ENCODE results near the gene PI3. TPM values are rescaled to one million over a fixed set of nuclear protein-coding genes. Genes with fewer than 3 reads are reported as not detected.

The PI3 gene
- total RNA-seq, 2 experiments from 2014 or later = not detected

GRCh38 chr20:45218124-45218523 lies 43.4 kb downstream of the PI3 start:
- POLR2A ChIA-PET = no interaction called here
- peaks cover 34% of the 10 kb centered on the region for H3K27me3 Mint-ChIP-seq

DNA sequence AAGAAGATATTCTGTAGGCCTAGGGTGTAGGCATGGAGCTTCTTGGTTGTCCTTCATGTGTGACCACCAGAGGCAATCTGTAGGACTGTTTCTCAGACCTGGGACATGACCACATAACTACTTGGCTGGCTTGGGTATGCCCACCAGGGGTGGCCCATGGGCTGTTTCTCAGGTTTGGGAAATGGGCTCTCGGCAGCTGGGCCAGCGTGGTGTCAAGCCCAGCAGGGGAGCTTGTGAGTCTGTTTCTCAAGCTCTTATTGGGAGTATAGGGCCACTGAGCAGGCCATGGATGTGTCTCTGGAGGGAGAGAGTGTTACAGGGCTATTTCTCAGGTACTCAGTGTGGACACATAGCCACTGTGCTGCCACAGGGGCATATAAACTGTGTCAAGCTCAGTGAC lies 43.9 kb downstream of the PI3 start:
- DNase-seq (no peak), ATAC-seq (no peak)
- no peak for TF ChIP-seq CTCF (IDR thresholded peaks at IDR 0.05)
- Mint-ChIP-seq H3K4me3 (no peak overlapping the region), H3K36me3 (ENCODE audit: low read depth) (no peaks in the 10 kb centered on the region), H3K27ac (no peak overlapping the region), H3K27me3 (peaks cover 34% of the 10 kb centered on the region), H3K4me1 (ENCODE audit: low read depth) (no peaks in the 10 kb centered on the region), H3K9me3 (no peaks in the 10 kb centered on the region)
- intact Hi-C loops (cut with micrococcal nuclease) = no loop called here
- ChIA-PET POLR2A (no interaction called here), CTCF (interaction anchor here (0.7 to 1.9 kb wide), 3 partner anchors 11 to 75 kb away, joined by 3 to 6 read pairs (median 4); no protein-coding TSS in a partner anchor)

More at GRCh38 chr20:45218124-45218523, 43.4 kb downstream of the PI3 start:
- DNase-seq = no peak
- CTCF ChIA-PET = interaction anchor here (0.7 to 1.9 kb wide), 3 partner anchors 12 to 76 kb away, joined by 3 to 6 read pairs (median 4); no protein-coding TSS in a partner anchor
- no peak for ATAC-seq
- Mint-ChIP-seq H3K9me3 (no peaks in the 10 kb centered on the region), H3K4me1 (ENCODE audit: low read depth) (no peaks in the 10 kb centered on the region), H3K27ac (no peak overlapping the region), H3K4me3 (no peak overlapping the region), H3K36me3 (ENCODE audit: low read depth) (no peaks in the 10 kb centered on the region)
- intact Hi-C loops (cut with micrococcal nuclease) = no loop called here
- no peak for TF ChIP-seq CTCF (IDR thresholded peaks at IDR 0.05)

- CTCF ChIA-PET = interaction anchor here (1.3 kb wide), 1 partner anchor 9 kb away, joined by 3 read pairs; no protein-coding TSS in a partner anchor
- Mint-ChIP-seq H3K4me3 (no peak within 1 kb of the TSS), H3K4me1 (ENCODE audit: low read depth) (no peaks in the 10 kb centered on the region), H3K36me3 (ENCODE audit: low read depth) (no peaks in the 10 kb centered on the region), H3K9me3 (no peaks in the 10 kb centered on the region), H3K27me3 (peaks cover 30% of the 10 kb centered on the region), H3K27ac (no peak within 1 kb of the TSS)
- intact Hi-C loops (cut with micrococcal nuclease) = no loop called here
- POLR2A ChIA-PET = no interaction called here
- TF ChIP-seq CTCF (IDR thresholded peaks at IDR 0.05) = no peak
- no peak for ATAC-seq
- no peak for DNase-seq
Measured at GRCh38 chr20:45221076-45221475, 46.4 kb downstream of the PI3 start, which contains the start of gene SEMG2. SEMG2 (plus strand) TSS chr20:45221373; CDS start chr20:45221390, 17 bp downstream.

- no peaks in the 10 kb centered on the region for H3K4me1 Mint-ChIP-seq (ENCODE audit: low read depth)
- ChIA-PET CTCF (interaction anchor here (1.0 kb wide), 1 partner anchor 70 kb away, joined by 3 read pairs; no protein-coding TSS in a partner anchor), POLR2A (no interaction called here)
- no peaks in the 10 kb centered on the region for H3K9me3 Mint-ChIP-seq
- no peak overlapping the region for H3K4me3 Mint-ChIP-seq
- peaks cover 30% of the 10 kb centered on the region for H3K27me3 Mint-ChIP-seq
- no peak for TF ChIP-seq CTCF (IDR thresholded peaks at IDR 0.05)
- ATAC-seq (no peak), DNase-seq (no peak)
- H3K36me3 Mint-ChIP-seq (ENCODE audit: low read depth) = no peaks in the 10 kb centered on the region
- intact Hi-C loops (cut with micrococcal nuclease) = no loop called here
- H3K27ac Mint-ChIP-seq = no peak overlapping the region
Measured at GRCh38 chr20:45223136-45223535, 48.4 kb downstream of the PI3 start.

Other genes with a start within 250 kb of the PI3 start
- gene TOMM34, start 214.5 kb upstream of the PI3 start, total RNA-seq = 10 to 100 TPM; 60.5 to 62.4 TPM
- gene STK4, start 208.4 kb upstream of the PI3 start, total RNA-seq = 100 to 1,000 TPM; 154 to 165 TPM
- under 1 TPM; 0.38 to 0.54 TPM for gene KCNS1, start 73.8 kb upstream of the PI3 start, total RNA-seq
- not detected for gene WFDC5, start 59.7 kb upstream of the PI3 start, total RNA-seq
- gene WFDC12, start 50.4 kb upstream of the PI3 start, total RNA-seq = not detected
- gene SEMG1, start 32.1 kb downstream of the PI3 start, total RNA-seq = not detected
- gene SEMG2, start 46.5 kb downstream of the PI3 start, total RNA-seq = not detected
- not detected for gene SLPI, start 79.7 kb downstream of the PI3 start, total RNA-seq
- not detected for gene RBPJL, start 131.9 kb downstream of the PI3 start, total RNA-seq
- 1 to 10 TPM in 1 of 2 experiments, under 1 TPM in 1; 0.74 to 1.2 TPM for gene MATN4, start 133.4 kb downstream of the PI3 start, total RNA-seq
- 10 to 100 TPM; 21.1 to 22.0 TPM for gene SDC4, start 173.5 kb downstream of the PI3 start, total RNA-seq
- gene SYS1, start 188.3 kb downstream of the PI3 start, total RNA-seq = 10 to 100 TPM; 19.6 to 20.7 TPM
- gene TP53TG5, start 203.4 kb downstream of the PI3 start, total RNA-seq = under 1 TPM in 1 of 2 experiments, not detected in 1; 0.29 TPM
- 10 to 100 TPM; 13.8 to 15.5 TPM for gene DBNDD2, start 233.4 kb downstream of the PI3 start, total RNA-seq
- gene PIGT, start 241.2 kb downstream of the PI3 start, total RNA-seq = 10 to 100 TPM; 43.7 to 47.7 TPM

Measured in activated CD8-positive, alpha-beta T cell treated with anti-CD3 and anti-CD28 coated beads for 36 hours (primary cell).